ENCODE data around the gene PDE3B.
"Not testable (repeated sequence)": the region's sequence is repeated elsewhere in the genome, so short reads cannot be mapped to it uniquely, and the experiment has no call there.

PDE3B gene

GRCh38 chr11:14743667-14744066 lies 100.1 kb downstream of the PDE3B start:
- DNase-seq (ENCODE audit: low read depth, low spot score), result not testable (repeated sequence)

DNA sequence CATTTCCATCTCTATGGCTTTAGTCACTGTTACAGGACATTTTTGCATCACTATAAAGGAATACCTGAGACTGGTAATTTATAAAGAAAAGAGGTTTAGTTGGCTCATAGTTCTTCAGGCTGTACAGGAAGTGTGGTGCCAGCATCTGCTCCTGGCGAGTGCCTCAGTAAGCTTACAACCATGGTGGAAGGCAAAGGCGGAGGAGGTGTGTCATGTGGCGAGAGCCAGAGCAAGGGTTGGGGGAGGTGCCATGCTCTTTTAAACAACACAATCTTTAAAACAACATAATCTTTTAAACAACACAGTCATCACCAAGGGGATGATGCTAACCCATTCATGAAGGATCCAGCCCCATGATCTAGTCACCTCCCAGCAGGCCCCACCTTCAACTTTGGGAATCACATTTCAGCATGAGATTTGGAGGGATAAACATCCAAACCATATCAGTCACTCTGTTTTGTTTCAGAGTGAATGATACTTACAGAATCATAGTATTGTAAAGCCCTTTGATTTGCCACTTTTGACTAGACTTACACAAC lies 103.3 kb downstream of the PDE3B start:
- no peak for DNase-seq (ENCODE audit: low read depth, low spot score)

DNA sequence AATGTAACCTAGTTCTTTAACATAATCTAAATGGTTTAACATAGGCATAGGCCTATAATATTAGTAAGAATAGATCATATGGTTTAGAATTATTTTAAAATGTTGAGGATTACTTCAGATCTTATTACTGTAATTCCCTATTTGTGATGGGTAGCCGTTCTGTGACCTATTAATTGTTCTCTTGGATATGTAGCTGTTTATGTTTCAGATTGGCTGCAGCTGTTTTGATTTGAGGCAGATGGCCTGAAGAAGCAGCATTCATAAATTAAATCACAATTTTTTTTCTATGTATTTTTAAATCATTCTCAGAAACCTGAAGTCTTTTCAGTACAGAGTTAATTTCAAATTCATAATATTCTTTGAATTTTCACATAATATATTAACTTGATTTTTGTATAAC lies 104.5 kb downstream of the PDE3B start:
- no peak for DNase-seq (ENCODE audit: low read depth, low spot score)

GRCh38 chr11:14750911-14751310 lies 107.3 kb downstream of the PDE3B start:
- DNase-seq (ENCODE audit: low read depth, low spot score), result no peak

- DNase-seq (ENCODE audit: low read depth, low spot score), result no peak
Observed at GRCh38 chr11:14751975-14752407, 108.4 kb downstream of the PDE3B start.

GRCh38 chr11:14755140-14755539 lies 111.5 kb downstream of the PDE3B start:
- DNase-seq (ENCODE audit: low read depth, low spot score), result no peak

- DNase-seq (ENCODE audit: low read depth, low spot score), result no peak
Observed at GRCh38 chr11:14756349-14756748, 112.7 kb downstream of the PDE3B start.

DNA sequence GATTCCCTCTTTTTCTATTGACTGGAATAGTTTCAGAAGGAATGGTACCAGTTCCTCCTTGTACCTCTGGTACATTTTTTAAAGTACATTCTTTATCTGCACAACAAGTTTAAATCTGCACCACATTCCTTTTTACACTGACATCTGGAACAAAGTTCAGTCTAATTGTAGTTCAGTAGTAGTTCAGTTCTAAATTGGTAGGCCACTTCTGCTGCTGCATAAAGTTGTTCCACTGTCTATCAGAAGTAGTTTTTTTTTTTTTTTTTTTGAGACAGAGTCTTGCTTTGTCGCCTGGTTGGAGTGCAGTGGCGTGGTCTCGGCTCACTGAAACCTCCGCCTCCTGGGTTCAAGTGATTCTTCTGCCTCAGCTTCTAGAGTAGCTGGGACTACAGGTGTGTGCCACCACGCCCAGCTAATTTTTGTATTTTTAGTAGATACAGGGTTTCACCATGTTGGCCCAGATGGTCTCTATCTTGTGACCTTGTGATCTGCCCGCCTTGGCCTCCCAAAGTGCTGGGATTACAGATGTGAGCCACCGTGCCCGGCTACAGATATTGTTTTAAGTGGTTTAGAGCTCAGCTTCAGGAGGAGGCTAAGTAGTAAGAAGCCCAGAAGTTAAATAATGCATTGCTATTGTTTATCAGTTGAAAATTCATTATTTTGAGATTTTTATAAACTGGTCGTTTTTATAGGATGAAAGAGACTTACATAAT lies 115.9 kb downstream of the PDE3B start:
- not testable (repeated sequence) for DNase-seq (ENCODE audit: low read depth, low spot score)

GRCh38 chr11:14764179-14764578 lies 120.6 kb downstream of the PDE3B start:
- no peak for DNase-seq (ENCODE audit: low read depth, low spot score)

DNA sequence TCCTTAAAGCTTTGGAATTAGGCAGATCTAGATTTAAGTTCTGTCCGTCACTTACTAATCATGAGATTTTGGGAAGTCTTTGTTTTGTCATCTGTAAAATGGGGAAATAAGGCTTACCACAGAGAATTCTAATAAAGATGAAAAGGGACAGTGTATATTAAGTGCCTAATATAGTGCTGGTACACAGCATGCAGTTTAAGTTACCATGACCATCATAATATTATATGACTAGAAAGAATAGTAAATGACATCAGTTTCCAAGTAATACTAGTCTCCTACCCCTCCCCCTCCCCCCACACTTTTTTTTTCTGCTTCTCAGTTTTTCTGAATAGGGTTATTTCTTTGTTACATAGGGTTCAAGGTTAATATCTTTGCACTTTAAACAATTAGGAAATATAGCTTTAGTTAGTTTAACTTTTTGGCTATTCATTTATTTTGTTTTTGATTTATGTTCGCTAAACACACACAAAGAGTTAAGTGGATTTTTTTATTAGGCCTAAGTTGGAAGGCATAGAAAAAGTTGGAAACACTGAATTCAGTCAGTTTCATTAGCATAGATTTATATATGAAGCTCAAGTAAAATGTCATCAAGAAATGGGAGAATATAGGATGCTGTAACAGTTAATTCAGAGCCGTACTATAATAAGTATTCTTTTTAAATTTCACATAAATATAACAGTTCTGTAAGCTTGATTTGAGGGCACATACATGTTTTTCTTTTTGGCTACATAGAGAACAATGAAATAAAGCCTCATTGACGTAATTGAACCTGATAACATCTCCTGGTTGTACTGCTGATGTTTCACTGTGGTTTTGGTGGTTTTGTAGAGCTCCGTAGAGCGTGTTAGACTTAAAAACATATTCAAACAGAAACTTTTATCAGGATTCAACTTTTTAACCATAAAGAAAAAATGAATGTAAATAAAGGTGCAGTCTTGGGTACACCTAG lies 121.2 kb downstream of the PDE3B start:
- peak; percentile 27 for DNase-seq (ENCODE audit: low read depth, low spot score)

DNA sequence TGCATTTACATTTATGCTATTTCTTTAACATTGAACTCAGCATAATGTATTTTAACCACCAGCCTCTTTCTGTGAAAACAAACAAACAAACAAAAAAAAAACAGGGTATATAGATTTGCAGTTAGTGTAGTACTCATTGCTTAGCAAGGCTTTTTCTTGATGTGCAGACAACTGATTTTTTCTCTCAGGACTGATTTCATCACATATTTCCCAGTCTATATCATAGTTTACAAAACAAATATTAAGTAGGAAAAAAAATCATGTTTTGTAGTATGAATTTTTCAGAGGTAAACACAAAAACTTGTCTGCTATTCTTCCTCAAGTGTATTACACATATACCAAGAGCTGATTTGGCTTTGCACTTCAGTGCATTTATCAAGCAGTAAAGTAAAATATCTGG lies 123.0 kb downstream of the PDE3B start:
- DNase-seq (ENCODE audit: low read depth, low spot score), result no peak

DNA sequence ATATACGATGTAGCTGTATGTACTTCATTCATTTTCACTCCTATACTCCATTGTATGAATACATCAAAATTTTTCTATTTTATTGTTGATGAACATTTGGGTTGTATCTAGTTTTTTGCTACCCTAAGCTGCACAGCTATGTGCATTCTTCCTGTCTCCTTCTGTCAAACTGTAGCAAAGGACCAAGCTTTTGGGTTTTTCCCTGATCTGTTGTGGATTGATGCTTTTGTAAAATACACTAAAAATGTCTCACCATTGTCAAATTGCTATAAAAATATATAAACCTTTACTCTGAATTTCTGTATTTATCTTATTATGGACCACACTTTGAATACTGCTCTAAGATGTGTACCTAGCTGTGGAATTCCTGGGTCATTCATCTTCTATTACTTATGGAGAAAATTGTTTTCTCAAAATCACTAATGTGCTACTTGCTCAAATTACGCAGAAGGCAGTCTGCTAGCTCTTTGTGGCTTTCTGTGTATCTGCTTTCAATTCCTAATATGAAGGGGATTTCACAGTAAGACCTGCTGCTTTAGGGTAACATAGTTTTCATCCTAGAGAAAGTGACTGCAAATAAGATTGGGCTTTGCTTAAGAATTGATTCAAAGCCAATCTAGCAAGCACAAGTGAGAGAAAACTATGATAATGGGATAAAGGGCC lies 125.1 kb downstream of the PDE3B start:
- DNase-seq (ENCODE audit: low read depth, low spot score), result no peak

- no peak for DNase-seq (ENCODE audit: low read depth, low spot score)
Observed at GRCh38 chr11:14773755-14774154, 130.2 kb downstream of the PDE3B start.

GRCh38 chr11:14774721-14775120 lies 131.1 kb downstream of the PDE3B start:
- DNase-seq (ENCODE audit: low read depth, low spot score), result no peak

GRCh38 chr11:14775897-14776296 lies 132.3 kb downstream of the PDE3B start:
- DNase-seq (ENCODE audit: low read depth, low spot score), result no peak

- not testable (repeated sequence) for DNase-seq (ENCODE audit: low read depth, low spot score)
Observed at GRCh38 chr11:14778460-14778859, 134.9 kb downstream of the PDE3B start.

DNA sequence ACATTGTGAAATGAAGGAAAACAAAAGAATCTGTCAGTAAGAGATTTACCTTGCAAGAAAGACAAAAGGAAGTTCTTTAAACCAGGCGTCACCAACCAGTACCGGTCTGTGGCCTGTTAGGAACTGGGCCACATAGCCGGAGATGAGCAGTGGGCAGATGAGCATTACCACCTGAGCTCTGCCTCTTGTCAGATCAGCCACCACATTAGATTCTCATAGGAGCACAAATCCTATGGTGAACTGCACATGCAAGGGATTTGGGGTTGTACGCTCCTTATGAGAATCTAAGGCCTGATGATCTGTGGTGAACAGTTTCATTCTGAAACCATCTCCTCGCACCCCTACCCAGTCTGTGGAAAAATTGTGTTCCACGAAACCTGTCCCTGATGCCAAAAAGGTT lies 140.2 kb downstream of the PDE3B start:
- no peak for DNase-seq (ENCODE audit: low read depth, low spot score)

DNA sequence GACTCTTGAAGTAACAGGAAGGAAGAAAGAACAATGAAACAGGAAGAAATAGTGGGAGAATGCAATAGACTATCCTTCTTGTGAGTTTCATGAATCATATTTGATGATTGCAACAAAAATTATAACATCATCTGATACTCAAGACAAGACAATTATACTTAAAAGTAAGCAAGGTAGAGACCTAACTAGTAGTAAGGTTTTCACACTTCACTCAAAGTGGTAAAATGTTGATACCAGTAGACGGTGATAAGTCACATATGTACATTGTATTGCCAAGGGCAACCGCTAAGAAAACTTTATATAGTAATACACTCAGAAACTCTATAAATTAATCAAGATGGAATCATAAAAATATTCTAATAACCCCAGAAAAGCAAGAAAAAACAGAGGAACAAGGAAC lies 140.6 kb downstream of the PDE3B start:
- DNase-seq (ENCODE audit: low read depth, low spot score), result no peak

DNA sequence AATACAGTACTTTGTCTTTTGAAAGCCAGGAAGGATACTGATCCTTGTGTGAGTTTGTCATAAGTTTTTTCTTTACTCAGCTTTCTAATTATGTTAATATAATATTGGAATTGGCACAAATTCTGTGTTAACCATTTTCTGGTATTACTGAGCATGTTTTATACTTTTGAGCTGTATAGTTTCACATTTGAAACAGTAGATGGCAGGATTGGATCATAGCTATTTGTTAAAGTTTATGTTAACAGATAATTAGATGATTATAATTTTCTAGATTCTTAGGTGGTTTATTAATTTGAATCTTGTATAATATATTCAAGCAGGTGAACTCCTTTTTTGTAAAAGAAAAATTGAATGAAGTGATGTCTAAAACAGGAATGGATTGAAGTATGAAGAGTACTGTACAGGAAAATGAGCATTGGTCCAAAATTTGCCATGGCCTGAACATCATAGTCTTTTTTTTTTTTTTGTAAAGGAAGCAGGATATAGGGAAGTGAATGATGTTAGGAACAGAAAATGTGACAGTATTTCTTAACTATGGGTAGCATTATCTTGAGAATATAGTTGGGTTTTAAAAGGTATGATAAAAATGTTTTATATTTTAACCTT lies 146.4 kb downstream of the PDE3B start:
- no peak for DNase-seq (ENCODE audit: low read depth, low spot score)

GRCh38 chr11:14793546-14793945 lies 149.9 kb downstream of the PDE3B start:
- no peak for DNase-seq (ENCODE audit: low read depth, low spot score)

- not testable (repeated sequence) for DNase-seq (ENCODE audit: low read depth, low spot score)
Observed at GRCh38 chr11:14796028-14796427, 152.4 kb downstream of the PDE3B start.

- no peak for DNase-seq (ENCODE audit: low read depth, low spot score)
Observed at GRCh38 chr11:14803846-14804245, 160.2 kb downstream of the PDE3B start.
